Keratinocyte (primary cell): ENCODE data around the gene UHRF2. TPM values are rescaled to one million over a fixed set of nuclear protein-coding genes. Genes with fewer than 3 reads are reported as not detected.

Experiments
- DNase-seq: peaks from one replicate; pipeline ENCODE4 v3.0.0-alpha.2; 2011; ENCODE audit warnings: low read depth, missing footprints, low spot score
- FAIRE-seq: peaks from 2 replicates; lab custom pipeline; 2011; peaks lifted over from hg19 to GRCh38; lab: Jason Lieb, UNC
- H2AFZ ChIP-seq: 2 replicates; pipeline ENCODE4 v1.6.0; 2012; ENCODE audit warnings: low read length, control low read depth, inconsistent platforms; ENCODE audit not compliant: control insufficient read depth
- H3K27ac ChIP-seq: 2 replicates; pipeline ENCODE4 v1.5.1; 2011; ENCODE audit warnings: low read length; ENCODE audit not compliant: control insufficient read depth, insufficient read depth
- H3K27me3 ChIP-seq: 3 replicates; pipeline ENCODE4 v1.6.0; 2011; ENCODE audit warnings: low read length; ENCODE audit not compliant: control insufficient read depth, insufficient read depth; ENCODE audit errors: extremely low read depth
- H3K36me3 ChIP-seq, 2 experiments: 2 replicates in 1 of 2; 3 replicates in 1 of 2; pipeline ENCODE4 v1.5.1; 2011; ENCODE audit warnings: low read length in 2 of 2, mild to moderate bottlenecking in 1 of 2; ENCODE audit not compliant: control insufficient read depth in 2 of 2, insufficient read depth in 2 of 2; ENCODE audit errors: extremely low read depth in 1 of 2
- H3K4me1 ChIP-seq: 3 replicates; pipeline ENCODE4 v1.5.1; 2011; ENCODE audit warnings: low read length; ENCODE audit not compliant: control insufficient read depth, insufficient read depth; ENCODE audit errors: extremely low read depth
- H3K4me2 ChIP-seq: 3 replicates; pipeline ENCODE4 v1.6.0; 2011; ENCODE audit warnings: low read depth, low read length; ENCODE audit not compliant: control insufficient read depth, insufficient read depth; ENCODE audit errors: extremely low read depth
- H3K4me3 ChIP-seq, 3 experiments: fragments of 200-600 bp in 1 of 3; sonication (generic) in 1 of 3; 2 replicates in 2 of 3; 3 replicates in 1 of 3; pipeline ENCODE4 v1.5.1; 2011 to 2016; ENCODE audit warnings: low read length in 3 of 3, mild to moderate bottlenecking in 3 of 3, control low read depth in 2 of 3, inconsistent platforms in 1 of 3, low read depth in 1 of 3, mixed read lengths in 1 of 3, mixed run types in 1 of 3, moderate library complexity in 1 of 3; ENCODE audit not compliant: control insufficient read depth in 2 of 3, insufficient read depth in 2 of 3; ENCODE audit errors: extremely low read depth in 1 of 3
- H3K79me2 ChIP-seq: 2 replicates; pipeline ENCODE4 v1.6.0; 2012; ENCODE audit warnings: low read length; ENCODE audit not compliant: control insufficient read depth, insufficient read depth
- H3K9ac ChIP-seq: 3 replicates; pipeline ENCODE4 v1.6.0; 2011; ENCODE audit warnings: low read length; ENCODE audit not compliant: control insufficient read depth, insufficient read depth; ENCODE audit errors: extremely low read depth
- H3K9me1 ChIP-seq: 3 replicates; pipeline ENCODE4 v1.6.0; 2011; ENCODE audit warnings: low read length; ENCODE audit not compliant: control insufficient read depth, insufficient read depth; ENCODE audit errors: extremely low read depth
- H3K9me3 ChIP-seq: 2 replicates; pipeline ENCODE4 v1.5.1; 2012; ENCODE audit warnings: low read depth, low read length; ENCODE audit not compliant: control insufficient read depth
- H4K20me1 ChIP-seq: 3 replicates; pipeline ENCODE4 v1.6.0; 2011; ENCODE audit warnings: low read length; ENCODE audit not compliant: control insufficient read depth, insufficient read depth; ENCODE audit errors: extremely low read depth
- CTCF ChIP-seq, 3 experiments: IDR thresholded peaks in 1 of 3; conservative IDR thresholded peaks in 1 of 3; optimal IDR thresholded peaks in 1 of 3; 2 replicates in 2 of 3; 3 replicates in 1 of 3; pipeline versions ENCODE3 to v1.5.1; 2011; ENCODE audit warnings: low read length in 3 of 3, mild to moderate bottlenecking in 3 of 3, moderate library complexity in 2 of 3, control low read depth in 1 of 3, inconsistent platforms in 1 of 3; ENCODE audit not compliant: insufficient read depth in 2 of 3; ENCODE audit errors: extremely low read depth in 1 of 3
- EZH2 ChIP-seq: IDR thresholded peaks from one replicate; pipeline ENCODE4 v1.6.1; 2012; ENCODE audit warnings: inconsistent platforms, mild to moderate bottlenecking, low read length, moderate library complexity
- dilution Hi-C: fragments of 300-500 bp; cut with MboI; formaldehyde crosslinking; loops from one replicate; pipeline ENCODE4 v1.7.0; 2020; ENCODE audit warnings: low sequenced_read_pairs; ENCODE audit not compliant: extremely low pct_ligation_motif_present
- polyA plus RNA-seq, 5 experiments: library from polyadenylated mRNA; depleted of rRNA in 3 of 5; stranded (reverse) in 3 of 5; stranded (forward) in 1 of 5; unstranded in 1 of 5; fragments of >200 nt; gene quantifications; 1 replicate in 1 of 5; 2 replicates in 3 of 5; 3 replicates in 1 of 5; pipeline versions ENCODE4 v1.2.1 to v1.2.3, GENCODE V29; 2011 to 2012; ENCODE audit warnings: missing spikeins in 2 of 5, low read depth in 1 of 5, low replicate concordance in 1 of 5

UHRF2 gene
- polyA plus RNA-seq, 1 donor (not counting 4 experiments of a cell fraction or from before 2014, with no cell fraction given), result 77.0 TPM

GRCh38 chr9:6415266-6415665 lies 2.3 kb downstream of the UHRF2 start:
- Histone ChIP-seq H3K9me1 (no peaks in the 10 kb centered on the region), H3K9ac (peak overlapping the region; percentile 94), H3K4me3 (peak overlapping the region; percentile 85 to 98 (median 89)), H3K4me1 (peaks cover 26% of the 10 kb centered on the region), H2AFZ (no peak overlapping the region), H3K9me3 (no peaks in the 10 kb centered on the region), H3K27me3 (no peaks in the 10 kb centered on the region), H3K36me3 (peaks cover 0 to 8% of the 10 kb centered on the region in 2 experiments), H4K20me1 (peaks cover 14% of the 10 kb centered on the region), H3K27ac (peak overlapping the region; percentile 85), H3K4me2 (peak overlapping the region; percentile 99), H3K79me2 (peaks cover 71% of the 10 kb centered on the region)
- TF ChIP-seq EZH2, result no peak
- TF ChIP-seq CTCF (optimal IDR thresholded peaks at IDR 0.05 in 1 of 3, IDR thresholded peaks at IDR 0.05 in 1 of 3, conservative IDR thresholded peaks at IDR 0.05 in 1 of 3; ENCODE audit: extremely low read depth in 1 of 3, insufficient read depth in 2 of 3, low read length in 3 of 3), result no peak
- dilution Hi-C loops, result no loop called here
- DNase-seq (no peak), FAIRE-seq (peak; percentile 66)

GRCh38 chr9:6417186-6417585 lies 4.2 kb downstream of the UHRF2 start:
- Histone ChIP-seq H2AFZ (no peak overlapping the region), H4K20me1 (peaks cover 14% of the 10 kb centered on the region), H3K9me1 (no peaks in the 10 kb centered on the region), H3K79me2 (peaks cover 90% of the 10 kb centered on the region), H3K36me3 (peaks cover 0 to 8% of the 10 kb centered on the region in 2 experiments), H3K9ac (no peak overlapping the region), H3K4me1 (peaks cover 26% of the 10 kb centered on the region), H3K4me3 (no peak overlapping the region), H3K9me3 (no peaks in the 10 kb centered on the region), H3K4me2 (peak overlapping the region; percentile 55), H3K27me3 (no peaks in the 10 kb centered on the region), H3K27ac (no peak overlapping the region)
- no peak for DNase-seq
- no peak for FAIRE-seq
- dilution Hi-C loops, result no loop called here
- no peak for TF ChIP-seq EZH2
- TF ChIP-seq CTCF (optimal IDR thresholded peaks at IDR 0.05 in 1 of 3, IDR thresholded peaks at IDR 0.05 in 1 of 3, conservative IDR thresholded peaks at IDR 0.05 in 1 of 3; ENCODE audit: extremely low read depth in 1 of 3, insufficient read depth in 2 of 3, low read length in 3 of 3), result no peak
